ENCODE results near the gene RAPGEF1.

The RAPGEF1 gene

DNA sequence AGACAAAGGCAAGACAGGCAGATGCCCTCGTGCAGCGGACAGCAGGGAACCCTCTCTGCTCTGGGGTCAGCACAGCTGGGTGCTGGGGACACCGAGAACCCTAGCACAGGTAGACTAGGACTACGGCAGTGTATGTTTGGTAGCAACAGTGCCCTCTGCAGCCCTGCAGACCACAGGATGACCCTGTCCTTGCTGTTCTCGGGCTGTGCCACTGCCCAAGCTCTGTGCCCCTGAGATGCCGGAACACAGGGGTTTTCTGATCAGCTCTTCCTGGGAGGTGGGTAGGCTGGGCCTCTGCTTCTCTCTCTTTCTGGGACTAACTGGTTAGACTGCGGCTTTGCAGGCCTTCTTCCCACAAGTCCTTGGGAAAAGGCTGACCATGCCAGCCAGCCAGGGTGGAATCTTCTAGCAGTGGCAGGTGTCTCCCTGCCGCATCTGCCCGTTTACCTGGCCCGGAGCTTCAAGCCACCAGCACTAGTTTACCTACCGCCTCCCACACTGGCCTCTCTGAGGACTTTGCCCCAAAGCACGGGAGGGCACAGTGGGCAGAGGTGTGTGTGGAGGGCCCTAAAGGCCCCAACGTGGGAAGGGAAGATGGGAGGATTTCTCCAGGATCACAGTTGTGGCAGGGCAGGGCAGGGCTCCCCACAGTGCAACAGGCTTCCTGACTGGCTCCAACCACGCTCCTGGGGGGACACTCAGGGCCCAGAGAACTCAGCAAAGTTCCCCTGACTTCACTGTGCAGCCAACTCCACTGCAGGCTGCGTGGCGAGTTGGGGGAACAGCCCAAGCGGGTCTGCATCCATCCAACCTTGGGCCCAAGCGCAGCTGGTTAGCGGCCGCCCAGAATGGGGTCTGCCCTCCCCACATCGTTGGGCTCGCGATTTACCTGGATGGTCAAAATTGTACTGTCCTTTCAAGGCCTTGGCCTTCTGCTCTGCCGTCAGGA, 210.0 kb downstream of the RAPGEF1 start:
- H3K9me3 ChIP-seq (ENCODE audit: insufficient read depth, low read length), result no peaks in the 10 kb centered on the region
- TF ChIP-seq EZH2phosphoT487 (conservative IDR thresholded peaks at IDR 0.05; ENCODE audit: low read length), result no peak
- TF ChIP-seq, protein P1, sequence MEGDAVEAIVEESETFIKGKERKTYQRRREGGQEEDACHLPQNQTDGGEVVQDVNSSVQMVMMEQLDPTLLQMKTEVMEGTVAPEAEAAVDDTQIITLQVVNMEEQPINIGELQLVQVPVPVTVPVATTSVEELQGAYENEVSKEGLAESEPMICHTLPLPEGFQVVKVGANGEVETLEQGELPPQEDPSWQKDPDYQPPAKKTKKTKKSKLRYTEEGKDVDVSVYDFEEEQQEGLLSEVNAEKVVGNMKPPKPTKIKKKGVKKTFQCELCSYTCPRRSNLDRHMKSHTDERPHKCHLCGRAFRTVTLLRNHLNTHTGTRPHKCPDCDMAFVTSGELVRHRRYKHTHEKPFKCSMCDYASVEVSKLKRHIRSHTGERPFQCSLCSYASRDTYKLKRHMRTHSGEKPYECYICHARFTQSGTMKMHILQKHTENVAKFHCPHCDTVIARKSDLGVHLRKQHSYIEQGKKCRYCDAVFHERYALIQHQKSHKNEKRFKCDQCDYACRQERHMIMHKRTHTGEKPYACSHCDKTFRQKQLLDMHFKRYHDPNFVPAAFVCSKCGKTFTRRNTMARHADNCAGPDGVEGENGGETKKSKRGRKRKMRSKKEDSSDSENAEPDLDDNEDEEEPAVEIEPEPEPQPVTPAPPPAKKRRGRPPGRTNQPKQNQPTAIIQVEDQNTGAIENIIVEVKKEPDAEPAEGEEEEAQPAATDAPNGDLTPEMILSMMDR (IDR thresholded peaks at IDR 0.05; ENCODE audit: insufficient read depth, low read length, poor library complexity, severe bottlenecking), result no peak
- H3F3A ChIP-seq (ENCODE audit: insufficient read depth), result no peaks in the 10 kb centered on the region
- peak overlapping the region; percentile 74 for H3K4me3 ChIP-seq (ENCODE audit: insufficient read depth, low read length, poor library complexity, severe bottlenecking)
- H3K9me2 ChIP-seq (replicated peaks; ENCODE audit: insufficient read depth, low read length), result no peaks in the 10 kb centered on the region
- no peaks in the 10 kb centered on the region for H4K20me1 ChIP-seq (ENCODE audit: low read depth, low read length)
- peak overlapping the region; percentile 95 for H3K9ac ChIP-seq (ENCODE audit: low read length)
- peaks cover 11% of the 10 kb centered on the region for H3K79me2 ChIP-seq (ENCODE audit: insufficient read depth, low read length)
- H3K4me2 ChIP-seq (ENCODE audit: low read depth, low read length, poor library complexity, severe bottlenecking), result peak overlapping the region; percentile 82
- H3K27me3 ChIP-seq (ENCODE audit: low read length), result no peaks in the 10 kb centered on the region
- no peak overlapping the region for H3K27ac ChIP-seq (ENCODE audit: low read depth, low read length)
- no peak overlapping the region for H2AFZ ChIP-seq (ENCODE audit: low read depth, low read length, severe bottlenecking)
- H3K36me3 ChIP-seq (ENCODE audit: low read length), result no peaks in the 10 kb centered on the region

DNA sequence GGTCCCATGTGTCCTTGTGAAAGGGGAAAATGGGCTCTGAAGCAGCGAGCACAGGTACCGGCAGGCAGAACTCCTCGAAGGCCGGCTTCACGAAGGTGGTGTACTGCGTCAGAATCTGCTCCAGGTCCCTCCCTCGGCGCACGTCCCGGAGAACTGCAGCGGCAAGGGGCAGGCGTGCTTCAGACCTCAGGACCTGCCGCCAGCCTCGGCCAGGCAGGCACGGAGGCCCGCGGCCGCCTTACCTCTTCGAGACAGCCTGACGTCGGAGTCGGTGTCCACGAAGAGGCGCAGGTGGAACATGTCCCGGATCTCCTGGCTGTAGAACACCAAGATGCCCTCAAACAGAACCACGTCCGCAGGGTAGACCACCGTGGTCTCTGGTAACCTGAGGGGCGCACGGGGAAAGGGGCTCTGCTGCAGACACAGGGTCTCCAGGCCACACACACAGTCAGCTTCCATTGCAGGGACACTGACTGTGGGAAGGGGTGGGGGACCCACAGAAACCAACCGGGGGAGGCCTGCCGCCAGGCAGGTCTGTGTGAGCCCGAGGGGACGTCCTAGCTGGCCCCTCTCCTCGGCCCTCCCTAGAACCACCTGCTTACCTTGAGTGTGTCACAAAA, 210.9 kb downstream of the RAPGEF1 start:
- H3K9ac ChIP-seq (ENCODE audit: low read length), result no peak overlapping the region
- H3K79me2 ChIP-seq (ENCODE audit: insufficient read depth, low read length), result peaks cover 11% of the 10 kb centered on the region
- H2AFZ ChIP-seq (ENCODE audit: low read depth, low read length, severe bottlenecking), result no peak overlapping the region
- H3K9me2 ChIP-seq (replicated peaks; ENCODE audit: insufficient read depth, low read length), result no peaks in the 10 kb centered on the region
- no peaks in the 10 kb centered on the region for H3K27me3 ChIP-seq (ENCODE audit: low read length)
- H3K36me3 ChIP-seq (ENCODE audit: low read length), result no peaks in the 10 kb centered on the region
- H3K9me3 ChIP-seq (ENCODE audit: insufficient read depth, low read length), result no peaks in the 10 kb centered on the region
- H3K4me3 ChIP-seq (ENCODE audit: insufficient read depth, low read length, poor library complexity, severe bottlenecking), result no peak overlapping the region
- H4K20me1 ChIP-seq (ENCODE audit: low read depth, low read length), result no peaks in the 10 kb centered on the region
- TF ChIP-seq, protein P1 (IDR thresholded peaks at IDR 0.05; ENCODE audit: insufficient read depth, low read length, poor library complexity, severe bottlenecking), result no peak
- no peak for TF ChIP-seq EZH2phosphoT487 (conservative IDR thresholded peaks at IDR 0.05; ENCODE audit: low read length)
- no peak overlapping the region for H3K4me2 ChIP-seq (ENCODE audit: low read depth, low read length, poor library complexity, severe bottlenecking)
- no peaks in the 10 kb centered on the region for H3F3A ChIP-seq (ENCODE audit: insufficient read depth)
- no peak overlapping the region for H3K27ac ChIP-seq (ENCODE audit: low read depth, low read length)

DNA sequence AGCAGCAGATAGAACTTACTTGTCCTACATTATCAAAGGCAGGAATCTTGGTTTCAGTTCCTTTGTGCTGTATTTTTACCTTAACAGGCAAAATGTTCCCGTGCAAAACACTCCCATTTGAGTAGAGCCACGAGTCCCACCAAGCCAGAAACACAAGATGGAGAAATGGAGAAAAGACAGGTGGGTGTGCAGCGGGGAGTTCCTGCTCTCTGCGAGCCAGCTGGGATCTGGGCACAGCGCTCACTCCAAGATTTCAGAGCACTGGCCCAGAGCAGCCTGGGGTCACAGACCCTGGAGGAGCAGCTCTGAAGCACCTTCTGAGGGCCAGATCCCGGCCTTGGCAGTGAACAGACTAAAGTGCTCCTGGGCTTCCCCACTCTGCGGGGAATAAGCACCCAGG, 211.7 kb downstream of the RAPGEF1 start:
- Histone ChIP-seq H3K4me2 (ENCODE audit: low read depth, low read length, poor library complexity, severe bottlenecking) (no peak overlapping the region), H3K79me2 (ENCODE audit: insufficient read depth, low read length) (peaks cover 11% of the 10 kb centered on the region), H3K4me3 (ENCODE audit: insufficient read depth, low read length, poor library complexity, severe bottlenecking) (no peak overlapping the region), H3K27ac (ENCODE audit: low read depth, low read length) (no peak overlapping the region), H3K9me2 (replicated peaks; ENCODE audit: insufficient read depth, low read length) (no peaks in the 10 kb centered on the region), H3F3A (ENCODE audit: insufficient read depth) (no peaks in the 10 kb centered on the region), H3K9ac (ENCODE audit: low read length) (no peak overlapping the region), H3K36me3 (ENCODE audit: low read length) (no peaks in the 10 kb centered on the region), H3K27me3 (ENCODE audit: low read length) (no peaks in the 10 kb centered on the region), H2AFZ (ENCODE audit: low read depth, low read length, severe bottlenecking) (no peak overlapping the region), H3K9me3 (ENCODE audit: insufficient read depth, low read length) (no peaks in the 10 kb centered on the region), H4K20me1 (ENCODE audit: low read depth, low read length) (no peaks in the 10 kb centered on the region)
- TF ChIP-seq, protein P1 (IDR thresholded peaks at IDR 0.05; ENCODE audit: insufficient read depth, low read length, poor library complexity, severe bottlenecking), result no peak
- TF ChIP-seq EZH2phosphoT487 (conservative IDR thresholded peaks at IDR 0.05; ENCODE audit: low read length), result no peak

All from SU-DHL-6 (cell line).